BE2C (cell line): ENCODE results near the gene CD200R1.

Experiments used
- DNase-seq: peaks from one replicate; pipeline ENCODE4 v3.0.0-alpha.2; 2020
- H3K27me3 ChIP-seq: fragments of 250-450 bp; sonication (Bioruptor Pico); 2 replicates; pipeline ENCODE4 v1.5.1; 2020; ENCODE audit warnings: mild to moderate bottlenecking
- H3K36me3 ChIP-seq: fragments of 250-450 bp; sonication (Bioruptor Pico); 2 replicates; pipeline ENCODE4 v1.5.1; 2020; ENCODE audit warnings: mild to moderate bottlenecking
- H3K4me1 ChIP-seq: fragments of 250-450 bp; sonication (Bioruptor Pico); 2 replicates; pipeline ENCODE4 v1.5.1; 2020
- H3K4me3 ChIP-seq: 2 replicates; pipeline ENCODE4 v1.5.1; 2011; ENCODE audit warnings: low read depth, low read length
- H3K9me3 ChIP-seq: fragments of 250-450 bp; sonication (Bioruptor Pico); 2 replicates; pipeline ENCODE4 v1.5.1; 2020
- TF ChIP-seq, protein P1 (sequence below): IDR thresholded peaks from 2 replicates; pipeline ENCODE4 v1.5.1; 2012; ENCODE audit warnings: mild to moderate bottlenecking, low read depth, low read length

CD200R1 gene

DNA sequence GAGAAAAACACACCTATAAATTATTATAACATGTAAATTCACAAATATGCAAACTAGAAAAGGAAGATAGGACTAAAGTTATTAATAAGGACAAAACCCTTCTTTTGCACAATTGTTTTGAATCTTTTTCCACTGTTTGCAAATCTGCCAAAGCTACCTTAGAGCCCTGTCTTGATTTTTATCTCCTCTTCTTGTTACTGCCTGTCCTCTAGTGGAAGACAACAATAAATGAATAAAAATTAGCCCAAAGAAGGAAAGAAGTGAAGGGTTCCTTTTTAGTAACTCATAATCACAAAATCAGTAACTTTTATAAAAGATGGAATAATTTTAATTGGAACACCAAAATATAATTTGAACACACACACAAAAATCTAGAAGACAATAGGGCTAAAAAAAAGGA, 2.7 kb downstream of the CD200R1 start:
- Histone ChIP-seq H3K4me1 (peaks cover 7% of the 10 kb centered on the region), H3K9me3 (no peaks in the 10 kb centered on the region), H3K36me3 (no peaks in the 10 kb centered on the region), H3K4me3 (no peak overlapping the region), H3K27me3 (no peaks in the 10 kb centered on the region)
- TF ChIP-seq, protein P1, sequence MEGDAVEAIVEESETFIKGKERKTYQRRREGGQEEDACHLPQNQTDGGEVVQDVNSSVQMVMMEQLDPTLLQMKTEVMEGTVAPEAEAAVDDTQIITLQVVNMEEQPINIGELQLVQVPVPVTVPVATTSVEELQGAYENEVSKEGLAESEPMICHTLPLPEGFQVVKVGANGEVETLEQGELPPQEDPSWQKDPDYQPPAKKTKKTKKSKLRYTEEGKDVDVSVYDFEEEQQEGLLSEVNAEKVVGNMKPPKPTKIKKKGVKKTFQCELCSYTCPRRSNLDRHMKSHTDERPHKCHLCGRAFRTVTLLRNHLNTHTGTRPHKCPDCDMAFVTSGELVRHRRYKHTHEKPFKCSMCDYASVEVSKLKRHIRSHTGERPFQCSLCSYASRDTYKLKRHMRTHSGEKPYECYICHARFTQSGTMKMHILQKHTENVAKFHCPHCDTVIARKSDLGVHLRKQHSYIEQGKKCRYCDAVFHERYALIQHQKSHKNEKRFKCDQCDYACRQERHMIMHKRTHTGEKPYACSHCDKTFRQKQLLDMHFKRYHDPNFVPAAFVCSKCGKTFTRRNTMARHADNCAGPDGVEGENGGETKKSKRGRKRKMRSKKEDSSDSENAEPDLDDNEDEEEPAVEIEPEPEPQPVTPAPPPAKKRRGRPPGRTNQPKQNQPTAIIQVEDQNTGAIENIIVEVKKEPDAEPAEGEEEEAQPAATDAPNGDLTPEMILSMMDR: no peak
- no peak for DNase-seq

- no peaks in the 10 kb centered on the region for H3K27me3 ChIP-seq
- no peaks in the 10 kb centered on the region; the same call in 1 of the 2 replicates for H3K4me1 ChIP-seq
- TF ChIP-seq, protein P1: no peak
- H3K4me3 ChIP-seq: no peak overlapping the region
- no peak for DNase-seq
- no peaks in the 10 kb centered on the region for H3K9me3 ChIP-seq
- H3K36me3 ChIP-seq: no peaks in the 10 kb centered on the region
These were observed 7.1 kb downstream of the CD200R1 start for GRCh38 chr3:112967828-112968227.

- Histone ChIP-seq H3K36me3 (no peaks in the 10 kb centered on the region), H3K9me3 (no peaks in the 10 kb centered on the region), H3K27me3 (no peaks in the 10 kb centered on the region), H3K4me1 (no peaks in the 10 kb centered on the region), H3K4me3 (no peak overlapping the region)
- no peak for DNase-seq
- TF ChIP-seq, protein P1: no peak
These were observed 7.5 kb downstream of the CD200R1 start for GRCh38 chr3:112967425-112967824.

DNA sequence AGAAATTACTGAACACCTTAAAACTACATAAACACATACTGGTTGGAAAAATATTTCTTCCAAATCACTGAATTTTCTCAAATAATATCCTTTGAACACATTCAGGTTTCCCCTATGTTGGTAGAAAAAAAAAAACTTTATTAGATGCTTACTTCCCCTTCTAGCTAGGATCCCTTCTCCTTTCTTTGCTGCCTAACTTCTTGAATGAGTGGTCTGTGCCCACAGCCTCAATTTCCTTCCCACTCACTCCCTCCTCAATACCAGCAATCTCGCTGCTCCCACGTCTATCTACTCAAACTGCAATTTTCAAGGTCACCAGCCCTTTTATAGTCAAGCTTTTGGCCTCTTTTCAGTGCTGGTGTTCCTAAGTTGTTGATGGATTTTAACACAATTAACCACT, 8.3 kb downstream of the CD200R1 start:
- no peaks in the 10 kb centered on the region for H3K9me3 ChIP-seq
- no peak overlapping the region for H3K4me3 ChIP-seq
- no peaks in the 10 kb centered on the region for H3K4me1 ChIP-seq
- no peaks in the 10 kb centered on the region for H3K27me3 ChIP-seq
- DNase-seq: no peak
- H3K36me3 ChIP-seq: no peaks in the 10 kb centered on the region
- TF ChIP-seq, protein P1: no peak

GRCh38 chr3:112965656-112966055, 9.2 kb downstream of the CD200R1 start:
- Histone ChIP-seq H3K4me3 (no peak overlapping the region), H3K9me3 (no peaks in the 10 kb centered on the region), H3K4me1 (no peaks in the 10 kb centered on the region), H3K36me3 (no peaks in the 10 kb centered on the region), H3K27me3 (no peaks in the 10 kb centered on the region)
- TF ChIP-seq, protein P1: no peak
- DNase-seq: no peak

DNA sequence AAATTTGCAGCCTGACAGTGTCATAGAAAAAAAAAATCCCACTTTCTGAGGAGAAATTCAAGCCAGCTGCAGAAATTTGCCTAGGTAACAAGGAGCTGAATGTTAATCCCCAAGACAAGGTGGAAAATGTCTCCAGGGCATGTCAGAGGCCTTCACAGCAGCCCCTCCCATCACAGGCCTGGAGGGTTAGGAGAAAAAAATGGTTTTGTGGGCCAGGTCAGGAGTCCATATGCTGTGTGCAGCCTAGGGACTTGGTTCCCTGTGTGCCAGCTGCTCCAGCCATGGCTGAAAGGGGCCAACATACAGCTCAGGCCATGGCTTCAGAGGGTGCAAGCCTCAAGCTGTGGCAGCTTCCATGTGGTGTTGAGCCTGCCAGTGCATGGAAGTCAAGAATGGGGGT, 11.2 kb downstream of the CD200R1 start:
- H3K4me1 ChIP-seq: no peaks in the 10 kb centered on the region
- H3K9me3 ChIP-seq: no peaks in the 10 kb centered on the region
- H3K27me3 ChIP-seq: no peaks in the 10 kb centered on the region
- TF ChIP-seq, protein P1: no peak
- no peaks in the 10 kb centered on the region for H3K36me3 ChIP-seq
- H3K4me3 ChIP-seq: no peak overlapping the region
- DNase-seq: no peak
